GM18517 (cell line): Measurements from ENCODE around the gene MARS1.
A peak's percentile ranks its signal among the peaks of the same experiment; 100 is the strongest.

ENCODE experiments used
- ATAC-seq: cut with Tn5 transposase; IDR thresholded peaks from one replicate; pipeline ENCODE4 v1.9.1; 2021; ENCODE audit warnings: mild to moderate bottlenecking, moderate library complexity; ENCODE audit not compliant: unreplicated experiment

Gene MARS1

DNA sequence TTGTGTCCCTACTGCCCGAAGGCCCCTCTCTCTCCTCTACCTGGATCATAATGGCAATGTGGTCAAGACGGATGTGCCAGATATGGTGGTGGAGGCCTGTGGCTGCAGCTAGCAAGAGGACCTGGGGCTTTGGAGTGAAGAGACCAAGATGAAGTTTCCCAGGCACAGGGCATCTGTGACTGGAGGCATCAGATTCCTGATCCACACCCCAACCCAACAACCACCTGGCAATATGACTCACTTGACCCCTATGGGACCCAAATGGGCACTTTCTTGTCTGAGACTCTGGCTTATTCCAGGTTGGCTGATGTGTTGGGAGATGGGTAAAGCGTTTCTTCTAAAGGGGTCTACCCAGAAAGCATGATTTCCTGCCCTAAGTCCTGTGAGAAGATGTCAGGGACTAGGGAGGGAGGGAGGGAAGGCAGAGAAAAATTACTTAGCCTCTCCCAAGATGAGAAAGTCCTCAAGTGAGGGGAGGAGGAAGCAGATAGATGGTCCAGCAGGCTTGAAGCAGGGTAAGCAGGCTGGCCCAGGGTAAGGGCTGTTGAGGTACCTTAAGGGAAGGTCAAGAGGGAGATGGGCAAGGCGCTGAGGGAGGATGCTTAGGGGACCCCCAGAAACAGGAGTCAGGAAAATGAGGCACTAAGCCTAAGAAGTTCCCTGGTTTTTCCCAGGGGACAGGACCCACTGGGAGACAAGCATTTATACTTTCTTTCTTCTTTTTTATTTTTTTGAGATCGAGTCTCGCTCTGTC is 31.0 kb upstream of the MARS1 start:
- ATAC-seq, result no peak

DNA sequence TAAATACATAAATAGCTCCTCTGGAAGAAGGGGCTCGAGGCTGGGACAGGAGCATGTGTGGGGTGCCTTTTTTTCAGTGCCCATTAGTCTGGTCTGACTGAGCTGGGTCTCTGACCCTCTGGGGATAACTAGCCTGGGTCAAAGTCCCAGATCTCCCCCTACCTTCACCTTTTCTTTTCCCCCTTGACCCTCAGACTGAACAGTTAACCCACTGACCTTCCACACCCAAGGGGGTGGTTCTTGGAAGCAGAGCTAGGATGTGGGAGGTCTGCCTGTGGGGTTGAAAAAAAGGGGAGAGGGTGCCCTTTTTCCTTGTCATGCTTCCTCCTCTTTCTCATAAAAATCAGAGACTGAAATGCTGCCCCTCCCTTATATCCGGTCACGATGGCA is 29.2 kb upstream of the MARS1 start:
- no peak for ATAC-seq

DNA sequence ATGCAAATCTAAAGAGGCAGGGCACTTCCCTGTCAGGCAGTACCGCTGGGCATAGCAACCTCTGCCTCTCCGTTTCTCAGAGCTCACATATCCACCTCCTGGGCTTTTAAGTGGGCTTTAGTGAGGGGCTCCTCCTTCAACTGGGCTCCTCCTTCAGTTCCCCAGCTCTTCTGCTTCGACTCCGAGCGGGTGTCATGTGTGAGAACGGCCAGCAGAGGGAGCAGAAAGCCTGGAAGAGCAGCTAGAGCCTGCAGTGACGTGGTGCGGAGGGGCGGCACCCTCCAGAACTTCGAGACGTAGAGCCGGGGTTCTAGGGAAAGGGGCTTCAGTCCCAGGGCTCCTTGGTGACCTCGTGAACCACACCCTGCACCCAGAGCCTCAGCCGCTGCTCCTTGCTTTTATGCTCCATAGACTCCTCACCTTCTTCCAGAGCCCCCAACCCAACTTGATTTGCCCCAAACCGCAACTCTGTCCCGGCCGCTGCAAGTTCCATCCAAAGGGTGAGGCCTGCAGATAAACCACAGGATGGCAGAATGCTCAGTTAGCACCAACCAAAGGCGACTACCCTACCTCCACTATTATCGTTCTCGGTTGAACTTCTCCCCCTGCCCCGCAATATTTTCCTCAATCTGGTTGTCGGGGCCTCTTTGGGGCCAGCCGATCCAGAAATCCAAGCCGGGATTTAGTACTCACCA is 28.7 kb upstream of the MARS1 start:
- peak; percentile 66 for ATAC-seq

DNA sequence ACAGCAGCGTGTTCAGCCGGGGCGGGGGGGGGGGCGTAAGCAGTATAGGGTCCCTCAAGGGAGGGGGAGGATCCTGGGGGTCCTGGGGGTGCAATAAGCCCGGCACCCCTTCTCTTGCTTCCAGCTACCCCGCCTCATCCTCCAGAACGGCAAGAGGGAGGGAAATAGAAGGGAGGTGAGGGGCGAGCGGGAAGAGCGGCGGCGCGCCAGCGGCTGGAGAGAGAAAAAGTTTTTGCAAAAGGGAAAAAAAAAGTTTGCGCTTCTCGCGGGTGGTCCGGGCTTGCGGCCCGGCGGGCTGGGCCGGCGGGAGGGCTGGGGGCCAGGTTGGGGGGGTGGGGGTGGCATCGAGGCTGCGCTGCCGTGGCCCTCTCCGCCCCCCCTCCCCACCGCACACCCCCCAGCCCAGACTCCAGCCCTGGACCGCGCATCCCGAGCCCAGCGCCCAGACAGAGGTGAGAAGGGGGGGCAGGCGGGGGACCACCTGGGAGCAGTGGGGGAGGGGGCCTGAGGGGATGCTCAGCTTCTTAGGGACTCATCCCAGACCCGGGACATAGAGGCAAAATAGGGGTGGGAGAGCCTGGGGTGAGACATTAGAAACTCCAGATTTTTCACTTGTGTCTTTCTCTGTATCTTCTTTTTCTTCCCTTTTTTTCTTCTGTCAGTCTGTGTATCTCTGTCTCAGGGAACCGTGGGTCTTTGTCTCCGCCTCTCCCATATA is 28.0 kb upstream of the MARS1 start, which contains the start of gene GLI1:
GLI1 (plus strand) TSS at position 36 of the 718 bp plus-strand sequence. CDS start 3,907 bp downstream, outside the sequence.
- no peak for ATAC-seq

DNA sequence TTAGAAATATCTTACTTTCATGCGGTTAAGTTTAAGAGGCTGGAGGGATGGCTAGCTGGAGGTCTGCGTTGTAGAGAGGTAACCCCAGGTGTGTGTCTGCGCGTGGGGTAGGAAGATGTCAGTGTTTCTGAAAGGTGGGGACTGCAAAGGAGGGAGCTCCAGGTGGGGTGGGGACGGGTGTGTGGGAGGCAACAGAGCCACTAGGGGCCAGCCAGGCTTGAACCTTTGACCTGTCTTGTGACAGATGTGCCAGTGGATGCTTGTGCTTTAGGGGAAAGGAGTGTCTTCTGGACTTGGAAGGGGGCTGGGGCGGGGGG is 27.4 kb upstream of the MARS1 start:
- no peak for ATAC-seq

DNA sequence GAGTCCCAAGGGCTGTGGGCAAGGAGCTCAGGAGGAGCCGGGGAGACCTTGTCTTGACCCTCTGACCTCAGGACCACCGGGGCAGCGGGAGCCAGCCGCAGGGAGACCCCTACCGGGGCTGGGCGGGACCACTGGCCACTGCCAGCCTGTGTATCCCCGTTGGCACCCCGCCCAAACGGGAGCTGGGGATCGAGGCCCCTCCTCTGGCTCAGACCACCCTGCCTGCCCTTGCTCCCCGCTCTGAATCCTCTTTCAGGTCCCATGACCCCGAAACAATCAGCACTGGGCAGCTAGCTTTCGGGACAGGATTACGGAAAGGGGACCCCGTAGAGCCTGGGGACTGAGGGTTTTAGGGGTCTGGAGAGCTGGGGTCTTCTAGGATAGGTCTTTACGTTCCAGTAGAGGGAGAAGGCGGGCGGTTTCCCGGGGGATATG is 27.0 kb upstream of the MARS1 start:
- no peak for ATAC-seq

DNA sequence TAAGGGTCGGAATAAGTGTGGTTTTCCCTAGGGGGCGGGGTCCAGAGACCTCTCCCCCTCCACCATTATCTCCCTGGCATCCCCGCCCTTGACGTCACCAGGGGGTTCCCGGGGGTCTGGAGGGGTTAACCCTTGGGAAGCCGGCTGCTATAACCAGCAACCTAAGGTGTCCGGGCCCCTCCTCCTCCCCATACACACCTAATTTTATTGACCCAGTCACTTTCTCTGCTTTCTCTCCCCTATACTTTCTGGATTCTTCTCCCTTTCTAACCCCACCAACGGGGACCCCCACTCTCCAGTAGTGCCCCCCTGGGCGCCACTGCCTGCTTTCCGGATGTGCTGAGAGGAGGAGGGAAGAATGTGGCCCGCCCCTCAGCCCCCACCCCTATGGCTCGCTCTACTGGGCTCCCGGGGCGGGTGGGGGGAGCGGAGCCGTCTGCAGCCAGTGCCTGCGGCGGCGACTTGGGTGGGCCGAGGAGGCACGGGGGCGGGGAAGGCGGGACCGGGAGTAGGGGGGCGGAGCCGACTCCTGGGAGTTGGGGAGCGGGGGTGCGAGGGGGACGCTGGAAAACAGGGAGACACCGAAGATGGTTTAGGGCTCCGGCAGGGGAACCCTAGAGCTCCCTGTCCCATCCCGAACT is 26.5 kb upstream of the MARS1 start:
- ATAC-seq, result no peak

DNA sequence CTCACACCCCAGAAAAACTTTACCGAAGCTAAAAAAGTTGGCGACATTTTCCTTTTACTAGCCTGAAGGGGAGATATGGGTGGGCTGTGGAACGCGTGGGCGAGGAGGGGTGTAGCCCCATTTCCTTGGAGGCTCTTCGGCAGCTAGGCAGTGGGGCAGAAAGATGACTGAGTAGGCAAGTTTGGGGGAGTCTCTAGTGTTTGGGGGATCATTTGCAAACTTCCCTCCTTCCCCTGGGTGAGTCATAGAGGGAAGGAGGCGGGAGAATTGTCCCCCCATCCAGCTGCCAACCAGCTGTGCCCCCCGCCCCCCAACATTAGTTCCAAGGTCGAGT is 26.0 kb upstream of the MARS1 start:
- no peak for ATAC-seq

DNA sequence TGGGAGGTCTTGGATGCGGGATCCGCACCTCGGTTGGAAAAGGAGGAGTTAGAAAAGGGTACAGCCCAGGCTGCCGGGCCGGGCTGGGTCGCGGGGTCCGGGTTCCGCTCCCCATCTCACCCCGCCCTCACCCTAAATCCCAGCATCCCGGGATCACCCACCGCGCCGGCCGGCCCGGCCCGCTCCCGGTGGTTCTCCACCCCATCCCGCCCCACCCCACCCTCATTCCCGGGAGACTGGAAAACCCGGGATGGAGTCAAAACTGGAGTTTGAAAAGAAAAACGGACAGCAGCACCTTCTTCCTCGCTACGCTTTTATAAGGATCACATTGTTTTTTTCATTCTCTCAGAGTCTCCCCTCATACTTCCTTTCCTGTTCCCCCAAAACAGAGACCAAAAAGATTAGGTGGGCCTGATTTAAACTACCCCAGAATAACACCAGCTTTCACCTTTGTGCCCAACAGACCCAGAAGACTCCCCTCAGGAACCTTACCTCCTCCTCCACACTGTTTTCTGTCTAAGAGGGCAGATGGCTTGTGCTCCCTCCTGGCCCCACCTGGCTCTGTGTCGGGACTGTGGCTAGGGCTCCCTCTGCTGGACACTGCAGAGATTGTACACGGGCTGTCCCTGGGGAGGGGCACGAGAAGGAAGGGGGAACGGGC is 25.5 kb upstream of the MARS1 start:
- ATAC-seq, result peak; percentile 65

DNA sequence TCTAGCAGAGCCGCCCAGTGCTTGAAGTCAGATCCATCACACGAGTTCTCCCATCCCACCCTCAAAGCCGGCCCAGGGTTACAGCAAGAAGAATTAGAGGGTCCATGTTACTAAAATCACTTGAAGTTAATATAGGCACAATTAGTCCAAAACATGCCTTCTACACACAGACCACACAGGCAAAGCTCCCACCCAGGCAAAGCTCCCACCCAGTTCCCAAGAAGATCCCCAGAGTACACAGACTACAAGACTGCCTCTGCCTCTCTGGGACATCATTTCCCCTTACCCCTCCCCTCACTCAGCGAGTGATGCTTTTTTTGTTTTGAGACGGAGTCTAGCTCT is 25.0 kb upstream of the MARS1 start:
- ATAC-seq, result no peak

DNA sequence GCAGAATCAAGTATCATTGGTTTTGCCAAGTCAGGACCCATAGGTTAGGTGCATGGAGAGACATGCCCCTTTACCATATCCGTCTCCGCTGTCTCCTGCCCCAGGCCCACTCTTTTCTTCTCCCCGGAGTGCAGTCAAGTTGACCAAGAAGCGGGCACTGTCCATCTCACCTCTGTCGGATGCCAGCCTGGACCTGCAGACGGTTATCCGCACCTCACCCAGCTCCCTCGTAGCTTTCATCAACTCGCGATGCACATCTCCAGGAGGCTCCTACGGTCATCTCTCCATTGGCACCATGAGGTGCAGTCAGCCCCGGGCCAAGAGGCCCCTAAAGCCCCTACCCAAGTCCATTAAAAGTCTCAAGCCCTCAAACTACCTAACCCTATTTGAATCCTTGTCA is 23.3 kb upstream of the MARS1 start:
- no peak for ATAC-seq

DNA sequence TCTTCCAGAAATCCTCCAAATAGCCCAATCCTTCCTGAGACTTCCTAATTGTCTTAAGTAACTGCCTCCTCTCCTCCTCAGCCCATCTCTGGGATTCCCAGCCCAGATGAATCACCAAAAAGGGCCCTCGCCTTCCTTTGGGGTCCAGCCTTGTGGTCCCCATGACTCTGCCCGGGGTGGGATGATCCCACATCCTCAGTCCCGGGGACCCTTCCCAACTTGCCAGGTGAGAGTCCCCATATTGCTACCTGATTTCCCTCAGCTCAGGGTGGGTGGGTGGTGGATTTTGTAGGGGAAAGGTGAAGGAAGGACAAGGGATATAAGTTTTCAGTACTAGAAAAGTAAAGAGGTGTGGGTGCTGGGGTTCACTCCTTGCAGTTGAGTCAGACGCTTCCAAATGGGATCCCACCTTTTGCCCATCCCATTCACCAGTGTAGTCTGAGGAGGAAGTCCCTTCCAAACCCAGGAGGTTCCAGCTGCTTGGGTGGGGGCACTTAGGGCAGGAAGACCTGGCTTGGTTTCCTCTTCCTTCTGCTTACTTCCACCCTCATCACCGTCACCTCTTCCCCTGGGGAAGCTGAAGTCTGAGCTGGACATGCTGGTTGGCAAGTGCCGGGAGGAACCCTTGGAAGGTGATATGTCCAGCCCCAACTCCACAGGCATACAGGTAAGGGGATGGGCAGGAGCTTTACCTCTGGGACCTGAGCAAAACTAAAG is 22.7 kb upstream of the MARS1 start:
- no peak for ATAC-seq

DNA sequence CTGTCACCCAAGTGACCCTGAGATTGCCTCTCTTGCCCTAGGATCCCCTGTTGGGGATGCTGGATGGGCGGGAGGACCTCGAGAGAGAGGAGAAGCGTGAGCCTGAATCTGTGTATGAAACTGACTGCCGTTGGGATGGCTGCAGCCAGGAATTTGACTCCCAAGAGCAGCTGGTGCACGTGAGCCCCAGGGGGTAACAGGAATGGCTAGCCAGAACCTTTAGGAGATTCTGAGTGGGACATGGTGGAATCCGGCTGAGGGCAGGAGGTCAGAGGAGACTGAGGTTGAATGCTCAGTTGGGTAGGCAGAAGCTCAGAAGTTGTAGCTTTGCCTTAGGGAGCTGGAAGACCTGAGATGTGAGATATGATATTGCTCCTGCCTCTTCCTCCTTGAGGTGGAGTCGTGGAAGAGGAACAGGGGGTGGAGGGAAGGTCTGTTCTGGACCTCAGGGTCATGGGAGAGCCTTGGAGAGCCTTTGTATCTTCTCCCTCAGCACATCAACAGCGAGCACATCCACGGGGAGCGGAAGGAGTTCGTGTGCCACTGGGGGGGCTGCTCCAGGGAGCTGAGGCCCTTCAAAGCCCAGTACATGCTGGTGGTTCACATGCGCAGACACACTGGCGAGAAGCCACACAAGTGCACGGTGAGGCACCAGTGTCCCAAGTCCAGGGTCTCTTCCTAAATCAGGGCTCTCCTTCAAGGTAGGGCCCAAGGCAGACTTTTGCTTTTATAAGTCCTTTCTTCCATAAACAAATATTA is 21.9 kb upstream of the MARS1 start:
- ATAC-seq, result no peak

DNA sequence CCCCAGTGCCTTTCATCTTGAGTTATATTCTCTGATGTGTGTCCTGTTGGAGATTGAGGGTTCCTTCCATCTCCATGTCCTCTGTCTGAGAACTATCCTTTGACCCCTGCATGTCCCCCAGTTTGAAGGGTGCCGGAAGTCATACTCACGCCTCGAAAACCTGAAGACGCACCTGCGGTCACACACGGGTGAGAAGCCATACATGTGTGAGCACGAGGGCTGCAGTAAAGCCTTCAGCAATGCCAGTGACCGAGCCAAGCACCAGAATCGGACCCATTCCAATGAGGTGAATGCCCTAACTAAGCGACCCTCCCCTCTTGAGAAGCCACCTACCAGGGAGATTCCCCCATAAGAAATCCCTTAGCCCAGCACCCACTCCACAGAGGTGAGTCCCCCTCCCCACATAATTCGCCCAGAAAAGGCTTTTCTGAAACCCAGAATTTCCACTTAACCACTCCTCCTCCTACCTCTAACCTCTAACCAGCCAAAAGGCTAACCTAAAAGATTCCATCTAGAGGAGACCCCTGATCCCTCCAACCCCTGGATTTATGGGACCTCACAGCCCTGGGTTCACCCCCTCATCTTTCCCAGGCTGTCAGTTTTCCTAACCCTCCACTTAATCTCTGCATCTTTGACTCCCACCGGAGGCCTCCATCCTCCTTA is 20.5 kb upstream of the MARS1 start:
- ATAC-seq, result no peak

DNA sequence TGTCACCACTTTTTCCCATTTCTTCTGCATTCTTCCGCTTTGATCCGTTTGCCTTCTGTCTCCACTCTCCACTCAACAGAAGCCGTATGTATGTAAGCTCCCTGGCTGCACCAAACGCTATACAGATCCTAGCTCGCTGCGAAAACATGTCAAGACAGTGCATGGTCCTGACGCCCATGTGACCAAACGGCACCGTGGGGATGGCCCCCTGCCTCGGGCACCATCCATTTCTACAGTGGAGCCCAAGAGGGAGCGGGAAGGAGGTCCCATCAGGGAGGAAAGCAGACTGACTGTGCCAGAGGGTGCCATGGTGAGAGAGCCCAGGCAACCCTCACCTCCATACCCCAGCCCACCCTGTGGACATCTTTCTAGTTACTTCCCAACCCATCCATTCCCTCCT is 20.0 kb upstream of the MARS1 start:
- no peak for ATAC-seq

DNA sequence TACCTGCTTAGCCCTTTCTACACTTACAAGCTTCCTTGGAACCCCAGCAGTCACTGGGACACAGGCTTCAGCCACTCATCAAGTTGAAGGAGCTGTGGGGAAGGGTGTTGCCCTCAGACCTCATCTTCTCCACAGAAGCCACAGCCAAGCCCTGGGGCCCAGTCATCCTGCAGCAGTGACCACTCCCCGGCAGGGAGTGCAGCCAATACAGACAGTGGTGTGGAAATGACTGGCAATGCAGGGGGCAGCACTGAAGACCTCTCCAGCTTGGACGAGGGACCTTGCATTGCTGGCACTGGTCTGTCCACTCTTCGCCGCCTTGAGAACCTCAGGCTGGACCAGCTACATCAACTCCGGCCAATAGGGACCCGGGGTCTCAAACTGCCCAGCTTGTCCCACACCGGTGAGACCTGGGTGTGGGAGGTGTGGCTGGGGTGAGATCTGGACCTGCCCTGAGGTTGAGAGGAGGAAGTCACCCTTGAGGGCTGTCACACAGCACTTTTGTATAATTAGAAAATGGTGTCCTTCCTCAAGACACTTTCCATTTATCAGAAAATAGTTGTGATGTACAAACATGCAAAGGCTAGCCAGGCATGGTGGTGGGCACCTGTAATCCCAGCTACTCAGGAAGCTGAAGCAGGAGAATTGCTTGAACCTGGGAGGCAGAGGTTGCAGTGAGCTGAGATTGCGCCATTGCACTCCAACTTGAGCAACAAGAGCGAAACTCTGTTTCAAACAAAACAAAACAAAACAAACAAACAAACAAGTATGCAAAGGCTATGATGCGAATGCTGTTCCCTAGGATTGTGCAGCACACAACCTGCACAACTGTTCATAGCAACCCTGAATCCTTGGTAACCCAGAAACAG is 18.3 kb upstream of the MARS1 start:
- no peak for ATAC-seq

DNA sequence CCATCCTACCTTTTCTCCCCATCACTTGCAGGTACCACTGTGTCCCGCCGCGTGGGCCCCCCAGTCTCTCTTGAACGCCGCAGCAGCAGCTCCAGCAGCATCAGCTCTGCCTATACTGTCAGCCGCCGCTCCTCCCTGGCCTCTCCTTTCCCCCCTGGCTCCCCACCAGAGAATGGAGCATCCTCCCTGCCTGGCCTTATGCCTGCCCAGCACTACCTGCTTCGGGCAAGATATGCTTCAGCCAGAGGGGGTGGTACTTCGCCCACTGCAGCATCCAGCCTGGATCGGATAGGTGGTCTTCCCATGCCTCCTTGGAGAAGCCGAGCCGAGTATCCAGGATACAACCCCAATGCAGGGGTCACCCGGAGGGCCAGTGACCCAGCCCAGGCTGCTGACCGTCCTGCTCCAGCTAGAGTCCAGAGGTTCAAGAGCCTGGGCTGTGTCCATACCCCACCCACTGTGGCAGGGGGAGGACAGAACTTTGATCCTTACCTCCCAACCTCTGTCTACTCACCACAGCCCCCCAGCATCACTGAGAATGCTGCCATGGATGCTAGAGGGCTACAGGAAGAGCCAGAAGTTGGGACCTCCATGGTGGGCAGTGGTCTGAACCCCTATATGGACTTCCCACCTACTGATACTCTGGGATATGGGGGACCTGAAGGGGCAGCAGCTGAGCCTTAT is 17.4 kb upstream of the MARS1 start:
- no peak for ATAC-seq
